Measurements from ENCODE around the gene GLB1L2.

Gene GLB1L2

DNA sequence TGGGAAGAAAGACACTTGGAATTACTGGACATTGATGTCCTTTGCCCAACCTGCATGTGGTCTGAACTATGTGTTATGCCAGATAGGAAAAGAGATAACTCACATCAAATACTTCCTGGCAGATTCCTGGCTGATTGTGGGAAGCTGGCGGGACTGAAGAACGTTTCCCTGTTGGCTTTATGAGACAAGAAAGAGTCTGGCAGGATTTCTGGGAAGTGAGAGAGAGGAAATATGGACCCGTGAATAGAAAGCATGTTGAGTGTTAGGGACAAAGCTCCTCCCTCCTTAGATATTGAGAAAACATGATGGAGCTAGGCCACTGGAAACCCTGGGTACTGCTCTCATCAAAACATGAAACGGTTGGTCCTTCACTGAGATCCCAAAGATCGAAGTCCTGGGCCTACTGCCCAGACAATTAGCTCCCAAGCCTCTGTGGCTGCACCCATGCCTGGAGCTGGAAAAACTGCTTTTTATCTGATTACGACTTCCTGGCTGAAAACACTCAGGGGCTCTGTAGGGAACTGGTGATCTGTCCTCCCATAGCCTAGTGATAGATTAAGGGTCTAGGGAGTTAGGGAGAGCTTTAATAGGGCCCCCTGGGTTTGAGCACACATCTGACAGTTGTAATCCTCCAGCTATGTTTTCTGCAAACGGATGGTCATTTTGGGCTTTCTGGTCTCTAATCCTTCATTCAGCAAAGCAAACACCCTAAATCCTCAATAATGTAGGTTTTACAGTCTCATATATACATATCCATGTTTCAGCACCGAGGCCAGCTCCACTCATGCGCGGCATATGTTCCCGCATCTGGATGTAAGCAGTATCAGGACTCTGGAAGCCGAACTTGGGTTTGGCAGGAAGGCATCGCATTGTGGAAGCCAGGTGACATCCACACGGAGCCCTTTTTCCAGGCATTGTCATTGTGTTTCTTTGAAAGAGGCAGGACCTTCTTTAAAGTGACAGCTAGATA lies 86.4 kb downstream of the GLB1L2 start:
- ATAC-seq, result no peak
- no peak for TF ChIP-seq TOX (CRISPR knock-in tag; IDR thresholded peaks at IDR 0.05; ENCODE audit: borderline replicate concordance)
- no peak for TF ChIP-seq ARNTL (CRISPR knock-in tag; IDR thresholded peaks at IDR 0.05; ENCODE audit: borderline replicate concordance, low read depth)
- no peak for TF ChIP-seq GLIS3 (CRISPR knock-in tag; IDR thresholded peaks at IDR 0.05)

- no peak for TF ChIP-seq ZNF70 (CRISPR knock-in tag; IDR thresholded peaks at IDR 0.05)
- TF ChIP-seq ZNF565 (CRISPR knock-in tag; conservative IDR thresholded peaks at IDR 0.05; ENCODE audit: low read depth), result no peak
- TF ChIP-seq ZC3H10 (CRISPR knock-in tag; IDR thresholded peaks at IDR 0.05), result no peak
- TF ChIP-seq, protein P1, sequence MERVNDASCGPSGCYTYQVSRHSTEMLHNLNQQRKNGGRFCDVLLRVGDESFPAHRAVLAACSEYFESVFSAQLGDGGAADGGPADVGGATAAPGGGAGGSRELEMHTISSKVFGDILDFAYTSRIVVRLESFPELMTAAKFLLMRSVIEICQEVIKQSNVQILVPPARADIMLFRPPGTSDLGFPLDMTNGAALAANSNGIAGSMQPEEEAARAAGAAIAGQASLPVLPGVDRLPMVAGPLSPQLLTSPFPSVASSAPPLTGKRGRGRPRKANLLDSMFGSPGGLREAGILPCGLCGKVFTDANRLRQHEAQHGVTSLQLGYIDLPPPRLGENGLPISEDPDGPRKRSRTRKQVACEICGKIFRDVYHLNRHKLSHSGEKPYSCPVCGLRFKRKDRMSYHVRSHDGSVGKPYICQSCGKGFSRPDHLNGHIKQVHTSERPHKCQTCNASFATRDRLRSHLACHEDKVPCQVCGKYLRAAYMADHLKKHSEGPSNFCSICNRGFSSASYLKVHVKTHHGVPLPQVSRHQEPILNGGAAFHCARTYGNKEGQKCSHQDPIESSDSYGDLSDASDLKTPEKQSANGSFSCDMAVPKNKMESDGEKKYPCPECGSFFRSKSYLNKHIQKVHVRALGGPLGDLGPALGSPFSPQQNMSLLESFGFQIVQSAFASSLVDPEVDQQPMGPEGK (CRISPR knock-in tag; IDR thresholded peaks at IDR 0.05; ENCODE audit: borderline replicate concordance), result no peak
- no peak for TF ChIP-seq CSRNP3 (CRISPR knock-in tag; IDR thresholded peaks at IDR 0.05)
- no peak for TF ChIP-seq CSDC2 (CRISPR knock-in tag; IDR thresholded peaks at IDR 0.05)
- TF ChIP-seq ZFP3 (CRISPR knock-in tag; IDR thresholded peaks at IDR 0.05), result no peak
- TF ChIP-seq, protein P2, sequence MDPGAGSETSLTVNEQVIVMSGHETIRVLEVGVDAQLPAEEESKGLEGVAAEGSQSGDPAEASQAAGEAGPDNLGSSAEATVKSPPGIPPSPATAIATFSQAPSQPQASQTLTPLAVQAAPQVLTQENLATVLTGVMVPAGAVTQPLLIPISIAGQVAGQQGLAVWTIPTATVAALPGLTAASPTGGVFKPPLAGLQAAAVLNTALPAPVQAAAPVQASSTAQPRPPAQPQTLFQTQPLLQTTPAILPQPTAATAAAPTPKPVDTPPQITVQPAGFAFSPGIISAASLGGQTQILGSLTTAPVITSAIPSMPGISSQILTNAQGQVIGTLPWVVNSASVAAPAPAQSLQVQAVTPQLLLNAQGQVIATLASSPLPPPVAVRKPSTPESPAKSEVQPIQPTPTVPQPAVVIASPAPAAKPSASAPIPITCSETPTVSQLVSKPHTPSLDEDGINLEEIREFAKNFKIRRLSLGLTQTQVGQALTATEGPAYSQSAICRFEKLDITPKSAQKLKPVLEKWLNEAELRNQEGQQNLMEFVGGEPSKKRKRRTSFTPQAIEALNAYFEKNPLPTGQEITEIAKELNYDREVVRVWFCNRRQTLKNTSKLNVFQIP (CRISPR knock-in tag; IDR thresholded peaks at IDR 0.05; ENCODE audit: borderline replicate concordance, low read depth), result no peak
- no peak for TF ChIP-seq ISL1 (CRISPR knock-in tag; IDR thresholded peaks at IDR 0.05)
- no peak for TF ChIP-seq GLIS3 (CRISPR knock-in tag; IDR thresholded peaks at IDR 0.05)
- TF ChIP-seq BACH2 (CRISPR knock-in tag; IDR thresholded peaks at IDR 0.05; ENCODE audit: borderline replicate concordance), result no peak
- TF ChIP-seq, protein P3, sequence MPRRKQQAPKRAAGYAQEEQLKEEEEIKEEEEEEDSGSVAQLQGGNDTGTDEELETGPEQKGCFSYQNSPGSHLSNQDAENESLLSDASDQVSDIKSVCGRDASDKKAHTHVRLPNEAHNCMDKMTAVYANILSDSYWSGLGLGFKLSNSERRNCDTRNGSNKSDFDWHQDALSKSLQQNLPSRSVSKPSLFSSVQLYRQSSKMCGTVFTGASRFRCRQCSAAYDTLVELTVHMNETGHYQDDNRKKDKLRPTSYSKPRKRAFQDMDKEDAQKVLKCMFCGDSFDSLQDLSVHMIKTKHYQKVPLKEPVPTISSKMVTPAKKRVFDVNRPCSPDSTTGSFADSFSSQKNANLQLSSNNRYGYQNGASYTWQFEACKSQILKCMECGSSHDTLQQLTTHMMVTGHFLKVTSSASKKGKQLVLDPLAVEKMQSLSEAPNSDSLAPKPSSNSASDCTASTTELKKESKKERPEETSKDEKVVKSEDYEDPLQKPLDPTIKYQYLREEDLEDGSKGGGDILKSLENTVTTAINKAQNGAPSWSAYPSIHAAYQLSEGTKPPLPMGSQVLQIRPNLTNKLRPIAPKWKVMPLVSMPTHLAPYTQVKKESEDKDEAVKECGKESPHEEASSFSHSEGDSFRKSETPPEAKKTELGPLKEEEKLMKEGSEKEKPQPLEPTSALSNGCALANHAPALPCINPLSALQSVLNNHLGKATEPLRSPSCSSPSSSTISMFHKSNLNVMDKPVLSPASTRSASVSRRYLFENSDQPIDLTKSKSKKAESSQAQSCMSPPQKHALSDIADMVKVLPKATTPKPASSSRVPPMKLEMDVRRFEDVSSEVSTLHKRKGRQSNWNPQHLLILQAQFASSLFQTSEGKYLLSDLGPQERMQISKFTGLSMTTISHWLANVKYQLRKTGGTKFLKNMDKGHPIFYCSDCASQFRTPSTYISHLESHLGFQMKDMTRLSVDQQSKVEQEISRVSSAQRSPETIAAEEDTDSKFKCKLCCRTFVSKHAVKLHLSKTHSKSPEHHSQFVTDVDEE (CRISPR knock-in tag; IDR thresholded peaks at IDR 0.05), result no peak
- no peak for TF ChIP-seq RARB (CRISPR knock-in tag; IDR thresholded peaks at IDR 0.05)
- no peak for TF ChIP-seq TCF4 (CRISPR knock-in tag; IDR thresholded peaks at IDR 0.05; ENCODE audit: borderline replicate concordance)
- TF ChIP-seq OSR1 (CRISPR knock-in tag; IDR thresholded peaks at IDR 0.05), result no peak
- no peak for TF ChIP-seq SNAI2 (CRISPR knock-in tag; IDR thresholded peaks at IDR 0.05)
- no peak for TF ChIP-seq ESRRG (CRISPR knock-in tag; IDR thresholded peaks at IDR 0.05)
- TF ChIP-seq ZFP30 (CRISPR knock-in tag; IDR thresholded peaks at IDR 0.05), result no peak
- no peak for TF ChIP-seq TOX (CRISPR knock-in tag; IDR thresholded peaks at IDR 0.05; ENCODE audit: borderline replicate concordance)
Measured at GRCh38 chr11:134423106-134423505, 91.3 kb downstream of the GLB1L2 start.

DNA sequence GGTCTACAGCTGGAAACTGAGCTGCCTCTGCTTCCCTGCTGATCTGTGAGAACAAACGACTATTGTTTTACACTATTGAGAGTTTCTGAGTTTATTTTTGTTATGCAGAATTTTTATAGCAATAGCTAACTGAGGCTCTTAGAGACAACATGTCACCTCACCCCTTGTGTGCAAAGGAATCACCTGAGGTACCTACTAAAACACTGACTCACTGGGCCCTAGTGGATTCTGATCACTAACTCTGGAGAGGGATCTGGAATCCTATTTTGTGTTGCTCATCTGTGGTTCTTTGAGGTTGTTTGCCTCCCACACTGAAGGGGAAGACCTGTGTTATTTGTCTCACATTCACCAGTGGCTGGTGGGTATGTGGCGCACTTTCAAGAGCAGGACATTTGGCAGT lies 93.6 kb downstream of the GLB1L2 start:
- ATAC-seq, result no peak
- TF ChIP-seq, protein P4, sequence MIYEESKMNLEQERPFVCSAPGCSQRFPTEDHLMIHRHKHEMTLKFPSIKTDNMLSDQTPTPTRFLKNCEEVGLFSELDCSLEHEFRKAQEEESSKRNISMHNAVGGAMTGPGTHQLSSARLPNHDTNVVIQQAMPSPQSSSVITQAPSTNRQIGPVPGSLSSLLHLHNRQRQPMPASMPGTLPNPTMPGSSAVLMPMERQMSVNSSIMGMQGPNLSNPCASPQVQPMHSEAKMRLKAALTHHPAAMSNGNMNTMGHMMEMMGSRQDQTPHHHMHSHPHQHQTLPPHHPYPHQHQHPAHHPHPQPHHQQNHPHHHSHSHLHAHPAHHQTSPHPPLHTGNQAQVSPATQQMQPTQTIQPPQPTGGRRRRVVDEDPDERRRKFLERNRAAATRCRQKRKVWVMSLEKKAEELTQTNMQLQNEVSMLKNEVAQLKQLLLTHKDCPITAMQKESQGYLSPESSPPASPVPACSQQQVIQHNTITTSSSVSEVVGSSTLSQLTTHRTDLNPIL (CRISPR knock-in tag; IDR thresholded peaks at IDR 0.05; ENCODE audit: low read depth), result no peak
- no peak for TF ChIP-seq ARNTL (CRISPR knock-in tag; IDR thresholded peaks at IDR 0.05; ENCODE audit: borderline replicate concordance, low read depth)
- TF ChIP-seq GLIS3 (CRISPR knock-in tag; IDR thresholded peaks at IDR 0.05), result no peak
- no peak for TF ChIP-seq SNAI2 (CRISPR knock-in tag; IDR thresholded peaks at IDR 0.05)
- no peak for TF ChIP-seq CSRNP3 (CRISPR knock-in tag; IDR thresholded peaks at IDR 0.05)

More at GRCh38 chr11:134423106-134423505, 91.3 kb downstream of the GLB1L2 start:
- no peak for ATAC-seq

All from SK-N-SH treated with all-trans-retinoic acid at 6 μM for 48 hours (cell line).